Kidney (tissue), 2 donors: Measurements from ENCODE around the gene UGT1A1. TPM values are rescaled to one million over a fixed set of nuclear protein-coding genes. Genes with fewer than 3 reads are reported as not detected.

Experiments used
- polyA plus RNA-seq: library from polyadenylated mRNA; stranded (reverse); fragments of 350-450 nt; fragmentation: Illumina TruSeq; extraction: RNeasy Lipid Tissue Mini Kit (QIAGEN cat#74804); gene quantifications from one replicate; pipeline ENCODE4 v1.2.3, GENCODE V29; 2014; ENCODE audit warnings: low read depth, low replicate concordance; ENCODE audit not compliant: insufficient read depth
- total RNA-seq: library from RNA; stranded (reverse); fragmentation: NEBNext Ultra II Directional; extraction: Animal tissue kit (Norgen Biotek cat#: 25700); gene quantifications from one replicate; pipeline ENCODE4 v1.2.1, GENCODE V29; 2021
- donor health status: DM: yes; HTN: yes; CAD: no.

UGT1A1 gene
- total and polyA plus RNA-seq, 2 donors from 2014 or later, result 1.4 to 3.6 TPM

Other genes starting within 250 kb of the UGT1A1 start
- gene USP40, start 193.5 kb upstream of the UGT1A1 start, total RNA-seq, result 51.6 TPM
- gene USP40, start 193.5 kb upstream of the UGT1A1 start, polyA plus RNA-seq, result 28.5 TPM
- gene UGT1A8, start 142.6 kb upstream of the UGT1A1 start, total RNA-seq, result not detected
- 30.0 TPM for gene UGT1A8, start 142.6 kb upstream of the UGT1A1 start, polyA plus RNA-seq
- gene UGT1A10, start 123.8 kb upstream of the UGT1A1 start, total RNA-seq, result not detected
- gene UGT1A10, start 123.8 kb upstream of the UGT1A1 start, polyA plus RNA-seq, result 6.6 TPM
- 1.4 TPM for gene UGT1A9, start 88.4 kb upstream of the UGT1A1 start, total RNA-seq
- 414 TPM for gene UGT1A9, start 88.4 kb upstream of the UGT1A1 start, polyA plus RNA-seq
- gene UGT1A7, start 78.4 kb upstream of the UGT1A1 start, total RNA-seq, result 0.35 TPM
- gene UGT1A7, start 78.4 kb upstream of the UGT1A1 start, polyA plus RNA-seq, result 1.3 TPM
- 43.7 TPM for gene UGT1A6, start 67.4 kb upstream of the UGT1A1 start, total RNA-seq
- gene UGT1A6, start 67.4 kb upstream of the UGT1A1 start, polyA plus RNA-seq, result 110 TPM
- gene UGT1A5, start 47.4 kb upstream of the UGT1A1 start, total RNA-seq, result 2.1 TPM
- gene UGT1A5, start 47.4 kb upstream of the UGT1A1 start, polyA plus RNA-seq, result not detected
- gene UGT1A4, start 41.5 kb upstream of the UGT1A1 start, total RNA-seq, result 1.1 TPM
- 0.84 TPM for gene UGT1A4, start 41.5 kb upstream of the UGT1A1 start, polyA plus RNA-seq
- 0.57 TPM for gene UGT1A3, start 31.2 kb upstream of the UGT1A1 start, total RNA-seq
- 0.47 TPM for gene UGT1A3, start 31.2 kb upstream of the UGT1A1 start, polyA plus RNA-seq
- not detected for gene MROH2A, start 18.1 kb downstream of the UGT1A1 start, total RNA-seq
- 1.8 TPM for gene MROH2A, start 18.1 kb downstream of the UGT1A1 start, polyA plus RNA-seq
- 0.94 TPM for gene HJURP, start 94.3 kb downstream of the UGT1A1 start, total RNA-seq
- not detected for gene HJURP, start 94.3 kb downstream of the UGT1A1 start, polyA plus RNA-seq
- 2.5 TPM for gene TRPM8, start 157.1 kb downstream of the UGT1A1 start, total RNA-seq
- gene TRPM8, start 157.1 kb downstream of the UGT1A1 start, polyA plus RNA-seq, result not detected